Measurements from ENCODE around the gene WDR87.
"Not testable (repeated sequence)": the region's sequence is repeated elsewhere in the genome, so short reads cannot be mapped to it uniquely, and the experiment has no call there.

Gene WDR87

DNA sequence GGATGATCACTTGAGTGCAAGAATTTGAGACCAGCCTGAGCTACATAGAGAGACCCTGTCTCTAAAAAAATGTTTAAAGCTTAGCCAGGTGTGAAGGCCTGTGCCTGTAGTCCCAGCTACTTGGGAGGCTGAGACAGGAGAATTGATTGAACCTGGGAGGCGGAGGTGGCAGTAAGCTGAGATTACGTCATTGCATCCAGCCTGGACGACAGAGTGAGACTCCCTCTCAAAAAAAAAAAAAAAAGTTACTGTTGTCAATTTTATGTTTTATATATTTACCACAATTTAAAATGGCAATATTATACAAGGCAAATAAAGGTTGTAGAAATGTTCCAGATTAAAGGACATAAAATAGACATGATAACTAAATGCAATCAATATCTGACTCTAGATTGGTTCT, 29.2 kb downstream of the WDR87 start:
- no peak for DNase-seq (ENCODE audit: low read depth)

DNA sequence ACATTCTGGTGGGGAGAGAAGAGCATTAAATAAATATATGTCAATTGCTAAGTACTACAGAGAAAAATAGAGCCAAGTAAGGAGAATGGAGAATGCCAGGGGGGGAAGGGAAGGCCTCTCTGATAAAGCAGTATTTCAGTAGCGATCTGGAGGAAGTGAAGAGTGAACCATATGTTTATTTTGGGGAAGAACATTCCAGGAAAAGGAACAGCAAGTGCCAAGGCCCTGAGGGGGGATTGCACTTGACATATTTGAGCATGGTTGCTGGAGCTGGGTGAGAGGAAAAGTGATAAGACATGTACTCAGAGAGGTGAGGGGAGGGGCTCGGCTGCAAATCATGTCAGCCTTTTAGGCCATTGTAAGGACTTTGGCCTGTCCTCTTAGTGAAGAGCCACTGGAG, 30.4 kb downstream of the WDR87 start:
- DNase-seq (ENCODE audit: low read depth): no peak

DNA sequence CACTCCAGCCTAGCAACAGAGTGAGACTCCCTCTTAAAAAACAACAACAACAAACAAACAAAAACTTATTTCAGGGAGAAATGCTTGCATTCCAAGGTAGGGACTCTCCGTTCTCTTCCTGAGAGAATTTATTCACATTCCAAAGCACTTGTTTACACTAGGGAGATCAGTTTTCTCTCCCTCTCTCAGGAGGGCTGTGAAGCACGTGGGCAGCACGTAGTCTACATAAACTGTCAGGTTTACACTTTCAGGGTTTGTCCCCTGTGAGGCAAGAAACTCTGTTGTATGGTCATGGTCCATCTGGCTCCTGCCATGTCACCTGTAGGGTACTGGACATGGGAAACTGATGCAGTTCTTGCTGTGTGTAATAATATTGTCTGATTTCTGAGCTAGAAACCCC, 31.6 kb downstream of the WDR87 start:
- no peak for DNase-seq (ENCODE audit: low read depth)

DNA sequence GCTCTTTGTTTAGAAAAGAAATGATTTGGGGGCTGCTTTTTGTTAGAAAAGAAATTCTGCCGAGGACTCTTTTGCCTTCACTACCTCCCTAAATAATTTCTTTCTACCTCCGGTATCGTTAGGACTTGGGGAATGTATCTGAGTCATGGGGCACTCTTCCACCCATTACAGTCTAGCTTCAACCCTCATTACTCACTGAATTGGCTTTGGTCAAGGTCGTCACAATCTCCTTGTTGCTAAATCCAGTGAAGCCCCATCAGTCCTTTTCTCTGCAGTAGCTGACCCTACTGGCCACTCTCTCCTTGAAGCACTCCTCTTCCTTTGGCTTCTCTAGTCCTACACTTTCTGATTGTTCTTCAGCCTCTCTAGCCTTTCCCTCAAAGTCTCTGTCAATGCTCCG, 34.0 kb downstream of the WDR87 start:
- no peak for DNase-seq (ENCODE audit: low read depth)

DNA sequence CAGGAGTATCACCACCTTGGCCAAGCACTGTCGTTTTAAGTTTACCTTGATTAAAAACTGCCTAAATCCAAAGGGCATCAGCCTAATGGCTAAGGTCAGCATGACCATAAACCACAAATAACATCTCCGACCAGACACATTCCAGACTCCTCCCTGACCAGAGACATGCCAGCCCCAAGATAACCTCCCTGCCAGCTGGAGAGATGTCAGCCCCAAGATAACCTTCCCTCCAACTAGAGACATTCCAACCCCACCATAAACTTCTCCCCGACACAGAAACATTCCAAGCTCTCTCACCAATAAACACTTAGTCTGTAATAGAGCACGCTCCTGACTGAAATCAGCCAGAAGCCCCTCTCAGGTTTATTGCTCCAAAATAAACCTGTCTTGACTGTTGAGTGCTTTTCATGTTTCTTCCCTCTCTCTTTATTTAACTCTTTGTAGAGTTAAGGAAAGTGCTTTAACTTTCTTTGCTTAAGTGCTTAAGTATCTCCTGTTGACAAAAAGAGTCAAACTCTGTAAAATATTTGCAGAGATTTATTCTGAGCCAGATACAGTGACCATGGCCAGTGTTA, 36.5 kb downstream of the WDR87 start:
- DNase-seq (ENCODE audit: low read depth): no peak

DNA sequence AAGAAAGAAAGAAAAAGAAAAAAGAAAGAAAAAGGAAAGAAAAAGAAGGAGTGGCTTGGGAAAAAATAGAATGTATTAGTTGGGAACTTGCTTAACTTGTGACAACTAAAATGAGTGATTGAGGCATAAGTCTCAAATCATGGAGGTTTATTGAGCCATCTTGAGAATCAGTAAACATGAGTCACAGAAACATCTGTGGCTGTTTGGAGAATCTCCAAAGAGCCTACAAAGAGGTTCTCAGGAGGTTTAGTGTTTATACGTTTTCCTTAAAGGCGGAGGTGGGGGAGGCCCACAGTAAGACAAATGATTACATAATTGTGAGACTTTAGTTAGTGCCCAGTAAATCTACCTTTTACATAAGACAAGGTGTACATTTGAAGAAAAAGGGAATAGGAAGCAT, 38.6 kb downstream of the WDR87 start:
- no peak for DNase-seq (ENCODE audit: low read depth)

DNA sequence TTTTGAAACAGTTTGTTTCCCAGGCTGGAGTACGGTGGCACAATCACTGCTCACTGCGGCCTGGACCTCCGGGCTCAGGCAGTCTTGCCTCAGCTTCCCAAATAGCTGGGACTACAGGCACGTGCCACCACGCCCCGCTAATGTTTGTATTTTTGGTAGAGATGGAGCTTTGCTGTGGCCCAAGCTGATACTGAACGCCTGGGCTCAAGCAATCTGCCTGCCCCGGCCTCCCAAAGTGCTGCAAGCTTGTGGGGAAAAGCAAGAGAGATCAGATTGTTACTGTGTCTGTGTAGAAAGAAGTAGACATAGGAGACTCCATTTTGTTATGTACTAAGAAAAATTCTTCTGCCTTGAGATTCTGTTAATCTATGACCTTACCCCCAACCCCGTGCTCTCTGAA, 40.5 kb downstream of the WDR87 start:
- DNase-seq (ENCODE audit: low read depth): not testable (repeated sequence)

DNA sequence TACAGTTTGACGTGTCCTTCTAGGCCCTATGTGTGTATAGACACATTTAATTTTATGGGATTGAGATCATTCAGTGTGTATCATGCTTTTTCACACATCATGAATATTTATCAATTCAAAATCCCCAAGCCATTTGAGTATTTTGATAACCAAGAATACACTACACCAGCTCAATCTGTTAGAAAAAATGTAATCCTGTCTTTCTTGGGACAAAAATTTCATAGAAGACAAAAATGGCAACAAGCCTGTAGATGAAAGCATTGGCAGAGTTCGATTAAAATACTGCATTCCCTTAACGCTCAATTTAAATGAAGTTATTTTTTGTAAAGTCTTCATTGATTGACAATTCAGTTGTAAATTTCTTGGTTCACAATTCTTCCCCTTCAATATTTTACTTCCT, 41.9 kb downstream of the WDR87 start:
- no peak for DNase-seq (ENCODE audit: low read depth)

DNA sequence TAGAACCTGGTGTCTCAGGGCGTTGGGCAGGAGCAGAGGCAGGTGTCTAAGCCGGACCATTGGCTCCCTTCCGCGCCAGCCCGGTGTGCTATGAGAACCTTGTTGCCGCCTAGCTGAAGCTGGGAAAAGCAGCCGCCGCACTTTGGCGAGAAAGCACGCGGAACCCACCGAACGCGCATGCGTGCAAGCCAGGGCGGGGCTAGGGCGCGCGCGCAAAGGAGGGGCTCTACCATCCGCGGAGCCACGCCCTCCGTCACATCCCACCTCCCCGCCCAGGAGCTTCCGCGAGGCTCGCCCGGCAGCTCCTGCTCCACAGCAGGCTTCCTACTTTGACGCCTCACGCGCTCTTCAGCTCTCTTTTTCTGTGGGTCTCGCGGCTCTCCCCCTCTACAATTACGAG, 51.3 kb downstream of the WDR87 start:
- peak; percentile 0 for DNase-seq (ENCODE audit: low read depth)

DNA sequence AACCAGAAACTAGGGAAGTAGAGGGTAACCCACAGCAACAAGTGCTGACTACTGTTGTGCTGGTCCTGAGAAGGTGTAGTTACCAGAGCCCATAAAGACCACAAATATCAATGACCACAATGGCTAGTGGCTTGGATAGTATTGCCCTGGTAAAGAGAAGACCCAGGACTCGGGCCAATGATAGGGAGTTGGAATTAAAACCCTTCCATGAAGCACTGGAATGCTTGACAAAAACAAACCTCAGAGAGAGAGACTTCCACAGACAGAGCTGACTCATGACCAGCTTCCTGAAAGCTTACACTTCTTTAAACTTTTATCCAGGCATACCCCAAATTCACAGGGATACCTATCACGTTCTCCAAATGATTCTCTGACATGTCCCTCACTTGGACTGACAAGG, 60.5 kb downstream of the WDR87 start:
- DNase-seq (ENCODE audit: low read depth): no peak

All from stimulated activated CD8-positive, alpha-beta memory T cell treated with anti-CD3 and anti-CD28 coated beads, Interleukin-12 subunit alpha, Interleukin-12 subunit beta, amount 100 ng/mL, for 4 hours (primary cell).